HCT116 (cell line): ENCODE measurements around the gene C1QTNF3. TPM values are rescaled to one million over a fixed set of nuclear protein-coding genes. Genes with fewer than 3 reads are reported as not detected.
"Not testable (repeated sequence)": the region's sequence is repeated elsewhere in the genome, so short reads cannot be mapped to it uniquely, and the experiment has no call there.

Experiments used
- ATAC-seq: fragments of 200-7000 bp; cut with Tn5 transposase; 2 replicates; pipeline ENCODE4 v1.9.1; 2020; ENCODE audit warnings: mild to moderate bottlenecking, moderate library complexity
- BruUV-seq: library from RNA; stranded (reverse); fragments of 400-500 nt; replicated peaks from 2 replicates; lab custom pipeline; 2021; lab: Mats Ljungman, UMichigan
- CTCF ChIA-PET: fragments of 300-600 bp; sonication (Branson Sonifier 250); formaldehyde crosslinking; loops from one replicate; lab custom pipeline; 2021; ENCODE audit warnings: antibody characterized with exemption; lab: Charles Lee
- POLR2A ChIA-PET: fragments of 300-600, 350-600 bp; sonication (Branson Sonifier 250); formaldehyde crosslinking; loops from one replicate; lab custom pipeline; 2021; ENCODE audit warnings: antibody characterized with exemption; lab: Charles Lee
- RAD21 ChIA-PET, 2 experiments: fragments of 300-600 bp; sonication (Branson Sonifier 250); formaldehyde crosslinking; loops; one replicate each; lab custom pipeline; 2023; ENCODE audit warnings: low total read pairs in 2 of 2; ENCODE audit not compliant: uncharacterized antibody in 2 of 2, unreplicated experiment in 2 of 2, low non-redundant PET in 1 of 2; lab: Charles Lee
- DNase-seq: peaks from one replicate; pipeline ENCODE4 v3.0.0-alpha.2; 2010; ENCODE audit warnings: low read depth, low spot score
- H2AFZ ChIP-seq: fragments of 200-600 bp; shearing (Covaris generic), sonication (generic); 2 replicates; pipeline ENCODE4 v1.6.1; 2017; ENCODE audit warnings: low read depth, mixed run types, mixed read lengths, antibody characterized with exemption, low read length; ENCODE audit not compliant: poor library complexity, severe bottlenecking
- H3K27ac ChIP-seq: 2 replicates; pipeline ENCODE4 v1.5.1; 2012; ENCODE audit warnings: low read depth, low read length
- H3K27me3 ChIP-seq: fragments of 200-600 bp; sonication (generic); 2 replicates; pipeline ENCODE4 v1.6.1; 2016; ENCODE audit warnings: mixed run types, low read length, mixed read lengths; ENCODE audit not compliant: insufficient read depth
- H3K36me3 ChIP-seq, 2 experiments: fragments of 200-500 bp in 1 of 2; fragments of 200-600 bp in 1 of 2; sonication (Bioruptor generic) in 1 of 2; sonication (generic) in 1 of 2; 2 replicates each; pipeline versions ENCODE4 v1.5.1 to v1.6.1; 2014 to 2016; ENCODE audit warnings: low read length in 2 of 2, inconsistent platforms in 1 of 2, mixed read lengths in 1 of 2, mixed run types in 1 of 2; ENCODE audit not compliant: insufficient read depth in 2 of 2, control insufficient read depth in 1 of 2
- H3K4me1 ChIP-seq, 2 experiments: fragments of 200-600 bp in 1 of 2; sonication (generic) in 1 of 2; 2 replicates each; pipeline versions ENCODE4 v1.5.1 to v1.6.1; 2012 to 2017; ENCODE audit warnings: low read length in 2 of 2, inconsistent platforms in 1 of 2, mild to moderate bottlenecking in 1 of 2, mixed read lengths in 1 of 2, mixed run types in 1 of 2, moderate library complexity in 1 of 2; ENCODE audit not compliant: insufficient read depth in 2 of 2, control insufficient read depth in 1 of 2
- H3K4me2 ChIP-seq: fragments of 200-600 bp; sonication (generic); 2 replicates; pipeline ENCODE4 v1.6.1; 2017; ENCODE audit warnings: mixed run types, low read length, mixed read lengths
- H3K4me3 ChIP-seq, 2 experiments: fragments of 200-600 bp in 1 of 2; sonication (generic) in 1 of 2; replicated peaks in 1 of 2; 2 replicates each; pipeline ENCODE4 v1.5.1; 2011 to 2016; ENCODE audit warnings: low read length in 2 of 2, control low read depth in 1 of 2, low read depth in 1 of 2, mild to moderate bottlenecking in 1 of 2, mixed read lengths in 1 of 2, mixed run types in 1 of 2
- H3K79me2 ChIP-seq: fragments of 200-600 bp; sonication (generic); 2 replicates; pipeline ENCODE4 v1.6.1; 2017; ENCODE audit warnings: mild to moderate bottlenecking, mixed run types, low read length, moderate library complexity, mixed read lengths; ENCODE audit not compliant: insufficient read depth
- H3K9ac ChIP-seq: fragments of 200-600 bp; sonication (generic); 2 replicates; pipeline ENCODE4 v1.6.1; 2016; ENCODE audit warnings: low read length, mixed read lengths
- H3K9me2 ChIP-seq: fragments of 200-600 bp; sonication (generic), shearing (Covaris generic); 2 replicates; pipeline ENCODE4 v1.6.1; 2017; ENCODE audit warnings: mixed run types, mild to moderate bottlenecking, moderate library complexity; ENCODE audit not compliant: insufficient read depth
- H3K9me3 ChIP-seq, 2 experiments: fragments of 200-500 bp in 1 of 2; fragments of 200-600 bp in 1 of 2; sonication (Bioruptor generic) in 1 of 2; sonication (generic) in 1 of 2; 2 replicates each; pipeline ENCODE4 v1.6.1; 2014 to 2017; ENCODE audit warnings: low read length in 2 of 2, mixed read lengths in 2 of 2, inconsistent platforms in 1 of 2, low read depth in 1 of 2, mild to moderate bottlenecking in 1 of 2, mixed run types in 1 of 2, moderate library complexity in 1 of 2; ENCODE audit not compliant: control insufficient read depth in 1 of 2, insufficient read depth in 1 of 2
- H4K20me1 ChIP-seq: fragments of 200-600 bp; sonication (generic), shearing (Covaris generic); 2 replicates; pipeline ENCODE4 v1.6.1; 2017; ENCODE audit warnings: mixed run types, mild to moderate bottlenecking, moderate library complexity; ENCODE audit not compliant: insufficient read depth
- CBX3 ChIP-seq: IDR thresholded peaks from 2 replicates; pipeline ENCODE4 v1.6.1; 2012; ENCODE audit warnings: low read depth
- CEBPB ChIP-seq: IDR thresholded peaks from 2 replicates; pipeline ENCODE4 v1.6.1; 2012; ENCODE audit warnings: low read depth
- EGR1 ChIP-seq: IDR thresholded peaks from 2 replicates; pipeline ENCODE4 v1.6.1; 2012; ENCODE audit warnings: low read depth
- ELF1 ChIP-seq: IDR thresholded peaks from 2 replicates; pipeline ENCODE4 v1.6.1; 2012; ENCODE audit warnings: low read depth, borderline replicate concordance
- EZH2 ChIP-seq: fragments of 200-600 bp; sonication (generic); IDR thresholded peaks from 2 replicates; pipeline ENCODE4 v1.6.1; 2017; ENCODE audit warnings: antibody characterized with exemption, mixed run types
- EZH2phosphoT487 ChIP-seq: fragments of 200-600 bp; IDR thresholded peaks from 2 replicates; pipeline ENCODE4 v1.6.1; 2018; ENCODE audit warnings: antibody characterized with exemption, borderline replicate concordance
- FOSL1 ChIP-seq: IDR thresholded peaks from 2 replicates; pipeline ENCODE4 v1.6.1; 2012; ENCODE audit warnings: low read depth
- JUND ChIP-seq: IDR thresholded peaks from 2 replicates; pipeline ENCODE4 v1.6.1; 2012
- RAD21 ChIP-seq: IDR thresholded peaks from 2 replicates; pipeline ENCODE4 v1.6.1; 2012; ENCODE audit warnings: low read depth, mild to moderate bottlenecking
- TCF7L2 ChIP-seq: IDR thresholded peaks from 2 replicates; pipeline ENCODE4 v1.7.0; 2011; ENCODE audit warnings: borderline replicate concordance, inconsistent platforms; ENCODE audit not compliant: insufficient read depth, insufficient read length; ENCODE audit errors: extremely low read depth
- ZFX ChIP-seq: fragments of 450-650 bp; IDR thresholded peaks from 2 replicates; pipeline ENCODE4 v1.6.1; 2017
- intact Hi-C: fragments of 100-400 bp; cut with micrococcal nuclease; formaldehyde crosslinking; loops from 2 replicates; pipeline ENCODE4 v1.10.0; 2022
- total RNA-seq: library from RNA; stranded (reverse); gene quantifications from one replicate; pipeline ENCODE4 v1.2.1, GENCODE V29; 2021; ENCODE audit not compliant: unreplicated experiment
- TF ChIP-seq, protein P1 (sequence below): IDR thresholded peaks from 2 replicates; pipeline ENCODE4 v1.6.1; 2012
- TF ChIP-seq, protein P2 (sequence below), 3 experiments: fragments of 200-600 bp in 1 of 3; sonication (generic) in 1 of 3; IDR thresholded peaks in 2 of 3; conservative IDR thresholded peaks in 1 of 3; 2 replicates each; pipeline ENCODE4 v1.5.1; 2012 to 2017; ENCODE audit warnings: low read depth in 2 of 3, low read length in 2 of 3, antibody characterized with exemption in 1 of 3, borderline replicate concordance in 1 of 3, control low read depth in 1 of 3, mild to moderate bottlenecking in 1 of 3, mixed read lengths in 1 of 3, mixed run types in 1 of 3, moderate library complexity in 1 of 3; ENCODE audit not compliant: insufficient read depth in 1 of 3

The C1QTNF3 gene
- total RNA-seq, 1 experiment from 2014 or later, result 2.6 TPM

DNA sequence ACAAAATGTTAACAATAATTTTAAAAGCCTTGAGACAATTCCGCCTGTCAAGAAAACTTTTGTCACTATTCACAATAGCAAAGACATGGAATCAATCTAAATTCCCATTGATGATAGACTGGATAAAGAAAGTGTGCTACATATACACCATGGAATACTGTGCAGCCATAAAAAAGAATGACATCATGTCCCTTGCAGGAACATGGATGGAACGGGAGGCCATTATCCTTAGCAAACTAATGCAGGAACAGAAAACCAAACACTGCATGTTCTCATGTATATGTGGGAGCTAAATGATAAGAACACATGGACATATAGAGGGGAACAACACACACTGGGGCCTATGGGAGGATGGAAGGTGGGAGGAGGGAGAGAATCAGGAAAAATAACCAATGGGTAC is 12.4 kb downstream of the C1QTNF3 start:
- H3K9me3 ChIP-seq, POLR2A ChIA-PET, H3K4me2 ChIP-seq, H3K79me2 ChIP-seq, H3K4me1 ChIP-seq, intact Hi-C loops, H2AFZ ChIP-seq, ATAC-seq, BruUV-seq, H3K9ac ChIP-seq, H3K4me3 ChIP-seq, H3K27ac ChIP-seq, H3K36me3 ChIP-seq, CTCF ChIA-PET, H4K20me1 ChIP-seq, H3K9me2 ChIP-seq, DNase-seq, RAD21 ChIA-PET, H3K27me3 ChIP-seq: not testable (repeated sequence)

DNA sequence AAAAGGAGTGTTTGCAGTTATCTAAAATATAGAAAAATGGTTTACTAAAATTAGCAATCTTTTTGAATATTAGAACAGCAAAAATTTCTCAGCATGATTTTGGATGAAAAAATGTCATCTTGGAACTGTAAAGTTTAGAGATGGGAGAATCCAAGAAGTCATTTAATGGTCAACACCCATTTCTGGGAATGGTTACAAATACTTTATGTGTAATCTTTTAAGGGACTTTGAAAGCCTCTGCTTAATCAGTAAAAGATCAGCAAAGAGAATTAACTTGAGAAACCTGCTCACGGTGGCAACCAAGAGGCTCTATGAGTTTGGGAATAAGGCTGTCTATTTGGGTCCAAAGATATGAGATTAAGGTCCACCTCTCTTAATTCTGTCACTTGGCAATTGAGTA is 13.0 kb downstream of the C1QTNF3 start:
- Histone ChIP-seq H3K27me3 (no peaks in the 10 kb centered on the region), H3K4me1 (no peaks in the 10 kb centered on the region), H3K9me3 (no peaks in the 10 kb centered on the region), H3K4me3 (no peak overlapping the region), H3K9ac (no peak overlapping the region), H3K9me2 (no peaks in the 10 kb centered on the region), H3K4me2 (no peak overlapping the region), H3K36me3 (no peaks in the 10 kb centered on the region), H2AFZ (no peak overlapping the region), H4K20me1 (no peaks in the 10 kb centered on the region), H3K27ac (no peak overlapping the region), H3K79me2 (no peaks in the 10 kb centered on the region)
- POLR2A ChIA-PET, result no interaction called here
- no peak for TF ChIP-seq TCF7L2
- TF ChIP-seq ZFX, result no peak
- no peak for TF ChIP-seq EZH2
- TF ChIP-seq, protein P1, sequence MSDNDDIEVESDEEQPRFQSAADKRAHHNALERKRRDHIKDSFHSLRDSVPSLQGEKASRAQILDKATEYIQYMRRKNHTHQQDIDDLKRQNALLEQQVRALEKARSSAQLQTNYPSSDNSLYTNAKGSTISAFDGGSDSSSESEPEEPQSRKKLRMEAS, result no peak
- TF ChIP-seq, protein P2, sequence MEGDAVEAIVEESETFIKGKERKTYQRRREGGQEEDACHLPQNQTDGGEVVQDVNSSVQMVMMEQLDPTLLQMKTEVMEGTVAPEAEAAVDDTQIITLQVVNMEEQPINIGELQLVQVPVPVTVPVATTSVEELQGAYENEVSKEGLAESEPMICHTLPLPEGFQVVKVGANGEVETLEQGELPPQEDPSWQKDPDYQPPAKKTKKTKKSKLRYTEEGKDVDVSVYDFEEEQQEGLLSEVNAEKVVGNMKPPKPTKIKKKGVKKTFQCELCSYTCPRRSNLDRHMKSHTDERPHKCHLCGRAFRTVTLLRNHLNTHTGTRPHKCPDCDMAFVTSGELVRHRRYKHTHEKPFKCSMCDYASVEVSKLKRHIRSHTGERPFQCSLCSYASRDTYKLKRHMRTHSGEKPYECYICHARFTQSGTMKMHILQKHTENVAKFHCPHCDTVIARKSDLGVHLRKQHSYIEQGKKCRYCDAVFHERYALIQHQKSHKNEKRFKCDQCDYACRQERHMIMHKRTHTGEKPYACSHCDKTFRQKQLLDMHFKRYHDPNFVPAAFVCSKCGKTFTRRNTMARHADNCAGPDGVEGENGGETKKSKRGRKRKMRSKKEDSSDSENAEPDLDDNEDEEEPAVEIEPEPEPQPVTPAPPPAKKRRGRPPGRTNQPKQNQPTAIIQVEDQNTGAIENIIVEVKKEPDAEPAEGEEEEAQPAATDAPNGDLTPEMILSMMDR (IDR thresholded peaks at IDR 0.05 in 2 of 3, conservative IDR thresholded peaks at IDR 0.05 in 1 of 3; ENCODE audit: borderline replicate concordance in 1 of 3, insufficient read depth in 1 of 3, low read depth in 2 of 3, low read length in 2 of 3), result no peak
- TF ChIP-seq RAD21, result no peak
- no peak for TF ChIP-seq ELF1
- no peak for TF ChIP-seq FOSL1
- TF ChIP-seq JUND, result no peak
- TF ChIP-seq CBX3, result no peak
- no peak for TF ChIP-seq EZH2phosphoT487
- TF ChIP-seq CEBPB, result no peak
- TF ChIP-seq EGR1, result no peak
- CTCF ChIA-PET, result no interaction called here
- RAD21 ChIA-PET, result no interaction called here
- DNase-seq (no peak), ATAC-seq (no peak)
- no TSS peak for BruUV-seq
- intact Hi-C loops, result no loop called here
